DMS 273 (cell line): ENCODE data around the gene OR51T1.
"Not testable (repeated sequence)": the region's sequence is repeated elsewhere in the genome, so short reads cannot be mapped to it uniquely, and the experiment has no call there.

Experiments
- DNase-seq: peaks from one replicate; lab custom pipeline; 2025; ENCODE audit not compliant: unreplicated experiment; lab: John Stamatoyannopoulos, UW

Gene OR51T1, protein sequence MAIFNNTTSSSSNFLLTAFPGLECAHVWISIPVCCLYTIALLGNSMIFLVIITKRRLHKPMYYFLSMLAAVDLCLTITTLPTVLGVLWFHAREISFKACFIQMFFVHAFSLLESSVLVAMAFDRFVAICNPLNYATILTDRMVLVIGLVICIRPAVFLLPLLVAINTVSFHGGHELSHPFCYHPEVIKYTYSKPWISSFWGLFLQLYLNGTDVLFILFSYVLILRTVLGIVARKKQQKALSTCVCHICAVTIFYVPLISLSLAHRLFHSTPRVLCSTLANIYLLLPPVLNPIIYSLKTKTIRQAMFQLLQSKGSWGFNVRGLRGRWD

GRCh38 chr11:4881860-4882500, at the start of gene OR51T1:
Gene OR51T1 (plus strand): TSS chr11:4881900. CDS start chr11:4881900, 0 bp downstream.
- DNase-seq, result no peak

DNA sequence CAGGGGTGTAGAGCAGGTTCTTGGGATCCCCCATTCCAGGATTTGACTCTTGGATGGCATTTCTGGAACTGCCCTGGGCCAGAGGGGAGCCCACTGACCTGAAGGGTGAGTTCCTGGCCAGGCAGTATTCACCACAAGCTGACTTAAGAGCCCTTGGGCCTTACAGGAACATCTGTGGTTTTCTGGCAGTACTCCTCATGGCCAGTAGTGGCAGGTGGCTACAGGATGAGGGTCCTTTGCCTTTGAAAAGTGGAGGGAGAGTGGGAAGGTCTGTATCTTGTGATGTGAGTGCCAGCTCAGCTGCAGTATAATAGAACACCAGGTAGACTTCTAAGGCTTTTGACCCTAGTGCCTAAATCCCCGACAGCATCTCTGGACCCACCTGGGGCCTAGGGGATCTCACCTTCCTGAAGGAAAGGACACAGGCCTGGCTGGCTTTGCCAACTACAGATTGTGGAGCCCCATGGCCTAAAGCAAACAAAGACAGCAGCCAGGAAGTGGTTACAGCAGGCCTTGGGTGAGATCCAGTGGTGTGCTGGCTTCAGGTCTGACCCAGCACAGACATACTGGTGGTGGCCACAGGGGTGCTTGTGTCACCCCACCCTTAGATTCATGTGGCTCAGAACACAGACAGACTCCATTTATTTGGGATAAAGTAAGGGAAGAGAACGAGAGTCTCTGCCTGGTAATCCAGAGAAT, 41.7 kb upstream of the OR51T1 start:
- no peak for DNase-seq

GRCh38 chr11:4848908-4849532, 32.7 kb upstream of the OR51T1 start, which contains the start of gene OR51S1:
Gene OR51S1 (minus strand): TSS chr11:4849208. CDS start chr11:4849208, 0 bp downstream.
- no peak for DNase-seq

DNA sequence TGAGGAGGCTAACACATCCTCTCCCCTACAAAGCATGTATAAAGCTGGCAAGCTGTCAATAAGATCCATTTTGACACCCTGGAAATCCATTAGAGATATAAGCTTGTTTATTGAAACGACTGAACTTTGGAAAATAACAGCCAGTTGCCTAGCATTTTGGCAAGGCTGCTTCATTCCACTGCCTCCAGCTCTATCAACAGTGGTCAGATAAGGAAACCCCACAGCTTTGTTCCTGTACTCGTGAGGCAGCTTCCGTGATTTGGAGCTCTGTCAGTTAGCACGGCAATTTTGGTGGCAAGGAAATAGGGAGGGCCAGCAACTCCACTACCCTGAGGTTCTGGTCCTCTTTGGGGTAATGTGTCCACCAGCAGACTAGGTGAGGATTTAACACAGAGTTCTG, 30.7 kb upstream of the OR51T1 start:
- no peak for DNase-seq

DNA sequence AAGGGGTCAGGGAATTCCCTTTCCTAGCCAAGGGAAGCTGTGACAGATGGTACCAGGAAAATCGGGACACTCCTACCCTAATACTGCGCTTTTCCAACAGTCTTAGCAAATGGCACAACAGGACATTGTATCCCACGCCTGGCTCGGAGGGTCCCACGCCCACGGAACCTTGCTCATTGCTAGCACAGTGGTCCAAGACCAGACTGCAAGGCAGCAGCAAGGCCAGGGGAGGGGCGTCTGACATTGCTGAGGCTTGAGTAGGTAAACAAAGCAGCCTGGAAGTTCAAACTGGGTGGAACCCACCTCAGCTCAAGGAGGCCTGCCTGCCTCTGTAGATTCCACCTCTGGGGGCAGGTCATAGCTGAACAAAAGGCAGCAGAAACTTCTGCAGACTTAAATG, 27.4 kb upstream of the OR51T1 start:
- not testable (repeated sequence) for DNase-seq

DNA sequence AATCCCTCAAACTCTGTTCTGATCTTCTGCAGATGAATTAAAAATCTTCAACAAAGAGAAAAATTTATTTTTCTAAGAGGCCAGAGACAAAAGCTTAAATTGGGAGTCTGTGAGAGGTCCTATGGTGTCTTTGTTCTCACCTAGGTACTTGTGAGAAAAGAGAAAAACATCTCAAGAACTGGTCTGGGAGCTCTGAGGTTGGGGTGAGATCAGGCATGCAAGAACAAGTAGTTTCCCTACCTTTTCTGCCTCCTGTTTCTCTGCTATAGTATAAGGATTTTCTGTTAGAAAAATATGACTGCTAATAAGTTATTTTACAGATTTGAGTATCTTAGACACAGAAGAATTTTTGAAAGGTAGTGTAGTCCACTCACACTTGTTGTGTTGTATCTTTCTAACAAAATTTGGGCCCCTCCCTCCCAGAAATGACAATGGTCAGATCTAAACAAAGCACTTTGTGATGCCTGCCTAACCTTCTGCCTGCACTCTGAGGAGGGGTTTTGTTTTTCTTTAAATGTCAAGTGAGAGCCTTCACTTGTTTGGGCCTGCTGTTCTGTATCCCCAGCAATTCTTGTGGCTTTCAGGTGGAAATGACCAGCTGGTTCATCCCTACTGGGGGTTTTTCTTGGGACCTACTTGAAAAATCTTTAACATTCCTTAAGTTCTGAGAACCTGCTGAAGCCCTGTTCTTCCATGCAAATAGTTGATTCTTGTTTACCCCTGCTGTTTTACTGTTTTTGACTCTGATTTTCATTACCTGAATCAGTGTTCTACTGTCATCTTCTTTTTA, 19.1 kb upstream of the OR51T1 start:
- DNase-seq, result no peak

GRCh38 chr11:4863876-4864275, 17.8 kb upstream of the OR51T1 start:
- no peak for DNase-seq

GRCh38 chr11:4865855-4866254, 15.8 kb upstream of the OR51T1 start:
- DNase-seq, result no peak

DNA sequence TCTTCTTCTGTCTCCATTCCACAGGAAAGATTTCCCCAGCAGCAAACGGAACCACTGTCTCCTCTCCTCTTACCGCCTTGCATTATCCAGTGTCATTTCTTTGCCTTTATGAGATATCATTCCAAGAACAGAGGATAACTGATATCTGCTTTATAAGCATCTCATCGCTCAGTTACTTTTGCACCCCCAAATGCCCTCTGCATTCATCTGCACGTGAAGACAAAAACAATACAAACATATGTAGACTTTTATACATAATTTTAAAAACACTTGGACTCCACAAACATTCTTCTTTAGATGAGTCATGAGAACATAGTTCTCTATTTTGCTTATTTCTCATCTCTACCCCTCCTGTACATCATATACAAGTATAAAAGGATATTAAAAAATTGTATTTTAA, 512 bp upstream of the OR51T1 start:
- DNase-seq, result no peak

DNA sequence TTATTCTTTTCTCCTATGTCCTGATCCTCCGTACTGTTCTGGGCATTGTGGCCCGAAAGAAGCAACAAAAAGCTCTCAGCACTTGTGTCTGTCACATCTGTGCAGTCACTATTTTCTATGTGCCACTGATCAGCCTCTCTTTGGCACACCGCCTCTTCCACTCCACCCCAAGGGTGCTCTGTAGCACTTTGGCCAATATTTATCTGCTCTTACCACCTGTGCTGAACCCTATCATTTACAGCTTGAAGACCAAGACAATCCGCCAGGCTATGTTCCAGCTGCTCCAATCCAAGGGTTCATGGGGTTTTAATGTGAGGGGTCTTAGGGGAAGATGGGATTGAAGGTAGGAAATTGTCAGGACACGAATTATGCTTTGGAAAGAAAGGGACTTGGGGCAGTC, 843 bp downstream of the OR51T1 start:
- no peak for DNase-seq

- DNase-seq, result no peak
Observed at GRCh38 chr11:4884361-4884760, 2.7 kb downstream of the OR51T1 start.

DNA sequence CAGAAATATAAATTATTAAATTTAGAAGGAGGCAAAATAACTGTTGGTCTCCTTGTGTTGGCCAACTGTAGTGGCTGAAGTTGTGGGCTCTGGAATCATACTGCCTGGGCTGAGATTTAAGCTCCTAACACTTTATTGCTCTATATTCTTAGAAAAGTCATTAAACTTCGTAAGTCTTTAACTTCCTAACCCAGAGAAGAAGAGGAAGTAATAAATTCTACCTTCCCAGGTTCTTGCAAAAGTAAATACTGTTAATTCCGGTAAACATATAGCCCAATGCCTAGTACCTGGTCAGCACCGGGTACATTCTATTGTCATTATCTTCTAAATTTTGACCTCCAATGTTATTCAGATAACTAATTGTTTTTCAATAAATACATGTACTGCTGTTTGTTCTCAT, 4.5 kb downstream of the OR51T1 start:
- no peak for DNase-seq

- no peak for DNase-seq
Observed at GRCh38 chr11:4887591-4887990, 5.9 kb downstream of the OR51T1 start.

DNA sequence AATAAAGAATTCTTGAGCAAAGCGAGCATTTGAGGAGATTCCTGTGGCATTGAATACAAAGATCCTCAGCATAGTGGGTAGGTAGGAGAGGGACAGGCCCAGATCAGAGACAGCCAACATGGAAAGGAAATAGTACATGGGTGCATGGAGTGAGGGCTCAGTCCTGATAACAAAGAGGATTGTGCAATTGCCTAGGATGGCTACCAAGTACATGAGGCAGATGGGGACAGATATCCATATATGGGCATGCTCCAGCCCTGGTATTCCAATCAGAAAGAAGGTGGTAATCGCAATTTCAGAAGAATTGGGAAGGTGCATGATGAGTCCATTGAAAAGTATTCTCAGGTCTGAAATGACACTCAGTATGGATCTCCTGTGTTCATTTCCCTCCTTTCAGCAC, 8.6 kb downstream of the OR51T1 start:
- no peak for DNase-seq

DNA sequence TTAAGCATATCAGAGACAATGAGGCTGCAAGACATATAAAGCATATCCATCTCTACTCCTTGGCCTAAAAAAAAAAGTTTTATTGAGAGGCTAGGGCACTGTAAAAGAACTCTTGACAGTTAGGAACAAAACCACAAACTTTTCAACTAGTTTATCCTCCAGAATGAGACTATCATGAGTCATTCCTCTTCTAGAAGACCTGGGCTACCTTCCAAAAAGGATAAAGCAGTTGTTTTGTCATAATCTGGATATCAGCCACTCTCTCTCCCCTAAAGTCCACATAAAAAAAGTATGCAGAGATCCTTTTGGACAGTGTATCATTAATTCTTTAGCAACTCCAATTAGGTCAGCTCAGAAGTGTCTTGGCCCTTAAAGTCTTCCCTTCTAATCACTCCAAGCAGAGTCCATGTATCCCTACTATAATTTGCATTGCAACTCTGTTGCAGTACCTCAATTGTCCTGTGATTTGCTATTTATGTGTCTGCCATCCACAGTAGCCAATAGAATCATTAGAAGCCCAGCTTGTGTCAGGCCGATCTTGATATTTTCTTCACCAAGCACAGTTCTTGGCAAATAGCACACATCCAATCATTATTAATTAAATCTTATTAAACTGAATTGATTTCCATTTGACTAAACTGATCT, 10.4 kb downstream of the OR51T1 start:
- DNase-seq, result no peak

DNA sequence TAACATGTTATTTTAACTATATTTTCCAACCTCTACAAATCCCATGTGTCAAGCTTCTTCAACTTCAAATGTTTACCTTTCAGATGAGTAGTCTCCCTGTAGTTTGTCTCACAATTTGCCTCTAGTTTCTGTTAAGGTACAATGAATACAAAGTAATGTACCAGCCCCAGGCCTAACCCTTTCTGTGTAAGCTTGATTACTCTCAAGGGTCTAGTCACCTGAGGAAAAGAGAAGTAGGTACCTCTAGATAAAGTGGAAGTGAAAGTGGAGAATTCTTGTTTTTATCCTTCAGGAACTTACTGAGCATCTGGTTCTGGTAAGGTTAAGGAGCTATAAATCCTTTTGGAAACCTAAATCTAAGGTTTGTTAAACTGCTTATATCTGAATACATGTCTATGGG, 21.8 kb downstream of the OR51T1 start, which contains the start of gene OR51A7:
TSS of gene OR51A7 (plus strand) at position 300 of the 400 bp plus-strand sequence. CDS start 3,587 bp downstream, outside the sequence.
- DNase-seq, result no peak

- DNase-seq, result no peak
Observed at GRCh38 chr11:4916581-4916980, 34.9 kb downstream of the OR51T1 start.

DNA sequence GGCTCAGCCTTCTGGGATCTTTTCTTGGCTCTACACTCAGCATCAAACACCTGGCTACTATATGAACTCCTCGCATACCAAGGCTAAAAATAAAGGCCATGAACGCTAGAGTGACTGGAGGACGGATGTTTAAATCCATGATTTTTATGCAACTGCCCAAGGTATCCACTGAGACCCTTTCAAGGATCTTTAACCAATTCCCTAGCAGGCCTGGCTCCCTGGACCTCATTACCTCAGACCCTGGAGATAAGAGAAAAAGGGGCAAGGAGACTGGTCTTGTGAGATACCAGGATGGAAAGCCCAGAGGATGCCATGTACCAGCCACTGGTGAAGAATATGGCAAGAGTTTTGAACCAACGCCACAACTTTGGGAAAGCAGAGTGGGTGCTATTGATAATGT, 37.5 kb downstream of the OR51T1 start, which contains the start of gene OR51G2:
TSS of gene OR51G2 (minus strand) at position 101 of the 400 bp plus-strand sequence. CDS start 3,687 bp downstream, outside the sequence.
- no peak for DNase-seq

- DNase-seq, result no peak
Observed at GRCh38 chr11:4921796-4922195, 40.1 kb downstream of the OR51T1 start.

- DNase-seq, result no peak
Observed at GRCh38 chr11:4922304-4922703, 40.6 kb downstream of the OR51T1 start.
